GM12801 (cell line): ENCODE results near the gene ELAVL2.

Experiments used
- CTCF ChIP-seq: IDR thresholded peaks from one replicate; pipeline ENCODE4 v1.5.1; 2011; ENCODE audit warnings: control low read depth; ENCODE audit not compliant: insufficient read length; ENCODE audit errors: extremely low read depth

Gene ELAVL2

GRCh38 chr9:23682891-23683431, 143.1 kb downstream of the ELAVL2 start:
- no peak for TF ChIP-seq CTCF

- TF ChIP-seq CTCF: no peak
These were observed 143.7 kb downstream of the ELAVL2 start for GRCh38 chr9:23682352-23682751.

- no peak for TF ChIP-seq CTCF
These were observed 148.6 kb downstream of the ELAVL2 start for GRCh38 chr9:23677446-23677845.

GRCh38 chr9:23674016-23674585, 151.9 kb downstream of the ELAVL2 start:
- TF ChIP-seq CTCF: no peak

- no peak for TF ChIP-seq CTCF
These were observed 153.9 kb downstream of the ELAVL2 start for GRCh38 chr9:23672151-23672550.

- no peak for TF ChIP-seq CTCF
These were observed 156.3 kb downstream of the ELAVL2 start for GRCh38 chr9:23669776-23670175.

- TF ChIP-seq CTCF: no peak
These were observed 160.4 kb downstream of the ELAVL2 start for GRCh38 chr9:23665635-23666034.
